Stimulated activated CD8-positive, alpha-beta memory T cell treated with anti-CD3 and anti-CD28 coated beads, Interleukin-4, amount 100 ng/mL, for 1 hour (primary cell): ENCODE measurements around the gene PLEKHJ1.
"Not testable (repeated sequence)": the region's sequence is repeated elsewhere in the genome, so short reads cannot be mapped to it uniquely, and the experiment has no call there.

ENCODE experiments used
- DNase-seq, 2 donors: peaks; one replicate each; pipeline ENCODE4 v3.0.0-alpha.2; 2020; ENCODE audit warnings: low read depth in 2 of 2, low spot score in 1 of 2

The PLEKHJ1 gene

GRCh38 chr19:2200624-2201294 is 35.4 kb downstream of the PLEKHJ1 start:
- not testable (repeated sequence) for DNase-seq

GRCh38 chr19:2199861-2200623 is 36.1 kb downstream of the PLEKHJ1 start:
- no peak for DNase-seq

GRCh38 chr19:2199215-2199614 is 36.9 kb downstream of the PLEKHJ1 start:
- no peak for DNase-seq

DNA sequence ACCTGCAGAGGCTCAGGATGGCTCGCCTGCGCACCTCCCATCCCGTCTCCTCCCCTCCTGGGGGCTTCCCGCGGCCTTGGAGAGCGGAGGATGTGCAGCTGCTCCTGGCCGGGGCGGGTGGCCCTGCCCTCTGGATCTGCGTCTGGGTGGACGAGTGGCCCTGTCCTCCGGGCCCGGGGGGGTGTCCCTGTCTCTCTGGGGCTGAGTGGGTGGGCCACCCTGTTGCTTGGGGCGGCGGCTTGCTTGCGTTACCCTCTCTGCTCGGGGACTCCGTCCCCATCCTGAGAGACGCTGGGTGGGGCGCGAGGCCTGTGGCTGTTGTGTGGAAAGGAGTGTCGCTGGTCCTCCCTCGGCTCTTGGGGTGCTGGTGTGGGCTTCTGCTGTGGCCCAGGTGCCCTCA is 37.8 kb downstream of the PLEKHJ1 start:
- no peak for DNase-seq

DNA sequence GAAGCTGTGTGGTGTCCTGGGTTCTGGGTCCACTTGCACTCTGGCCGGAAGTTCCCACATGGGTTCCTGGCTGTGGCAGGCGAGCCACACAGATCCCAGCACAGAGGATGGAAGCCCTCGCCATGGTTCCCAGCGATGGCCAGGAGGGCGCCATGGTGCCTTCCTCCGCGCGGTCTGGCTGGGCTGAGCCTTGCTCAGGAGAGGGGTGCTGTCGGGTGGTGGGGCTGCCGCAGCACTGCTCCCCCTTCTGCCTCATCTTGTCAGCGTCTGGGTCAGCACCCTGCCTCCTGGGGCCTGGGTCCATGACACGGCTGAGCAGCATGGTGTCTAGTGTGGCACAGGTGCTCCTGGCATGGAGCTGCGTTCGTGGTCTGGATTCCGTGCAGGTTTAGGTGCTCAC is 38.9 kb downstream of the PLEKHJ1 start:
- no peak for DNase-seq

DNA sequence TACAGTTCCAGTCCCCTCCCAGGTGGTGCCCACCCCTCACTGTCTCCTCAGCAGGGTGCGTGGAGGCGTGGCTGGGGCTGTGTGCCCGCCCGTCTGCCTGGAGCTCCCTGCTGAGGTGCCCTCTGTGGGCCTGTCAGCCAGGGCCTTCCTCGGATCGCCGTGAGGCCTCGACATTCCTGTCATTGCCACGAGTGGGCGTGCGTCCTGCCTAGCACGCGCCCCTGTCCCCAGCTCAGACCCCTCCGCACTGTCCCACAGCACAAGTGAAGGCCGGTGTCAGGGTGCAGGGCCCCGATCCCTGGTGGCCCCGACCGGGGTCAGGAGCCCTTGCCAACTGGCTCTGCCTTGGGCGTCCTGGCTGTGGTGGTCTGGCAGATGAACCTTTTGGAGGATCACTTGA is 40.2 kb downstream of the PLEKHJ1 start:
- DNase-seq, result no peak

- DNase-seq, result no peak
Measured at GRCh38 chr19:2195361-2195760, 40.8 kb downstream of the PLEKHJ1 start.

- no peak for DNase-seq
Measured at GRCh38 chr19:2194513-2195078, 41.5 kb downstream of the PLEKHJ1 start.

DNA sequence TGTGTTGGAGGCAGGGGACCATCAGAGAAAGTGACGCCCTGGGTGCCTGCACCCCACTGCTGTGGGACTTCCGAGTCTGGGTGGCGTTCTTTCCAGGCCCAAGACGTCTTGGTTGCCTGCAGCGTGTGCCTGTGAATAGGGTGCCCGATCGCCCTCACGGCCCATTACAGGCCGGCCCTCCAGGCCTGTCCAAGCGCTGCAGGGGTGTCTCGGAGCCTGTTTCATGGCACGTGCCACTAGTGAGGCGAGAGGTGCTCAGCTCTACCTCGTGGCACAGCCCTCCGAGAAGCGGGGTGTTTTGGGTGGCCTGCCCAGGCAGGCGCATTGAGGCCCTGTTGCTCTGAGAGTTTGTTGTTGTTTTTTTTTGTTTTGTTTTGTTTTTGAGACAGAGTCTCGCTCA is 42.3 kb downstream of the PLEKHJ1 start:
- DNase-seq, result no peak

DNA sequence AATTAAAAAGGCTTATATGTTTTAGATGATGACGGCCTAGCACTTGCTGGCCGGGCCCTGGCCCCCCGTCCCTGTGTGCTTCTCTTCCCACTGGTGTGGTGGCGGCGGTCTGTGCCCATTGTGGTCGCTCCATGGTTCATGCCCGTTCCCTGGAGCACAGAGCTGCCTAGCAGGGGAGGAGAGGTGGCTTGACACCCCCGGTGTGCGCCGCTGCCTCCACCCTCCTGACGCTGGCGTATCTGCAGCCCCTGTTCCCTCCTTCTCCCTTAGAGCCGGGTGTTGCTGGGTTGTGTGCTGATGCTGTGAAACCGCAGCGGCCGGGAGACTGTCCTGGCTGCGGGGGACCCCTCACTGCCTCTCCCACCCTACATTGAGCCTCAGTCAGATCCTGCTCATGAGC is 43.3 kb downstream of the PLEKHJ1 start:
- no peak for DNase-seq

- no peak for DNase-seq
Measured at GRCh38 chr19:2191456-2192310, 44.4 kb downstream of the PLEKHJ1 start.

DNA sequence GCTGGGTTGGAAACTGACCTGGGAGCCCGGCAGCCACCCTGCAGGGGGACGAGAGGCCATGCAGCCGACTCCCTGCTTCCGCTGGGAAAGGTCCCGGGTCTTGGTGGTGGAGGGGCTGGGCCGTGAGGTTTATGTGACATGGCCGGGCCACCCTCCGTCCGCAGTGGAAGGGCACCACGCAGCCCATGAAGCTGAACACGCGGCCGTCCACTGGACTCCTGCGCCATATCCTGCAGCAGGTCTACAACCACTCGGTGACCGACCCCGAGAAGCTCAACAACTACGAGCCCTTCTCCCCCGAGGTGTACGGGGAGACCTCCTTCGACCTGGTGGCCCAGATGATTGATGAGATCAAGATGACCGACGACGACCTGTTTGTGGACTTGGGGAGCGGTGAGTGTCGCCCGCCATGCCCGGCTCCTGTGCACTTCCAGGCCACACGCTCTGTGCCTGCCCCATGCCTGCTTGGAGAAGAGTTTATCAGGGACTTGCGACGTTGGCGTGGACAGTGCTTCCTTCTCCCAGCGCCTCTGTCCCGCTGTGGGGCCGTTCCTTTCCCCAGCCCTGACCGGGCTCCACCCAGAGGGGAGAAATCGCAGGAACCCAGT is 45.2 kb downstream of the PLEKHJ1 start:
- DNase-seq, result no peak

DNA sequence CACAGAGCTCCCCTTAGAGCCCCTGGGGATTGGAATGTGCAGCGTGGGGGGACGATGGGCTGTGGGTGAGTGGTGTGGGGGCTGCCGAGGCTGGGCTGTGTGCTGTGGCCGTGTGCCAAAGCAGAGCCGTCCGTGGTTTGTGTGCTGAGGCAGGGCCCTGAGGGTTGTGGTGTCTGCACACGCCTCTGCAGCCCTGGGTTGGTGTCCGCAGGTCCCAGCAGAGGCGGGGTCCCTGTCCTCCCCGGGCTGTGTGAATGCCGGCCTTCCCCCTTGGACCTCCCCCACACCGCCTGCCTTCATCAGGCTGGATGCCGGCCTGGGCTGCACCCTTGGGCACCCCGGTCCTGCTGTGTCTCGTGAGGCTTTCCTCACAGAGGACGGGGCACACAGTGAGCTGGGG is 46.2 kb downstream of the PLEKHJ1 start:
- DNase-seq, result no peak

GRCh38 chr19:2188708-2189385 is 47.3 kb downstream of the PLEKHJ1 start:
- DNase-seq, result no peak

- DNase-seq, result no peak
Measured at GRCh38 chr19:2187159-2187558, 49.0 kb downstream of the PLEKHJ1 start.

DNA sequence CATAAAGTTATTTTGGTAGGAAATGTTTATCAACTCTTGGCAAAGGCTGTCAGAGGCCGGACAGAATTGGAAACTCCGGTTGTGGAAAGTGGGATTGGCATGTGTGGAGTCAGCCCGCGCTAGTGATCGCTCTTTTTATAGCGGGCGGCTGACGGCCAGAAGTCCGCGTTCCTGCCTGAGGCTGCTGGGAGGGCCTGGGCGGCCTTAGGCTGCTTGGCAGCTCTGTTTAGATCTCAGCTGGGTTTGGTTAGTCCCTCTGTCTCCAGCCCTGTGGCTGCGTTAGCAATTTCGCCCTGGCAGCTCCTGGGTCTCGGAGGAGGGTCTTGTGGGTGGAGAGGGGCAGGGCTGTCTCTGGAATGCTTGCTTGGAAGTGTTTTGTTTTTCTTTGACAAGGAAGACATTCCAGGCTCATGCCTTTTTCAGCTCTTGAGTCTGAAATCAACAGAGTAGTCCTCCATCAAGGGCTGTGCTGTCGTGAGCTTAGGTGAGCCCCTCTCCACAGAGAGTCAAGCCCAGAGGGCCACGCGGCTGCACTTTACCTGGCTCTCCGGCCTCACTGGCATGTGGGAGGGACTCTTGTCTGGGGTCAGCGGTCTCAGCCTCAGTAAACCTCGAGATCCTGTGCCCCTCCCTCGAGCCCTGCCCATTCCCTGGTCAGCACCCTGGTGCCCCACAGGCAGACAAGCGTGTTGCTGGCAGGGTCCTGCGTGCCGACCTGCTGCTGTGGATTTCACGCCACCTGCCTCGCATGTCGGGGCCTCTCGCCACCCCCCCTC is 49.9 kb downstream of the PLEKHJ1 start:
- DNase-seq, result no peak

DNA sequence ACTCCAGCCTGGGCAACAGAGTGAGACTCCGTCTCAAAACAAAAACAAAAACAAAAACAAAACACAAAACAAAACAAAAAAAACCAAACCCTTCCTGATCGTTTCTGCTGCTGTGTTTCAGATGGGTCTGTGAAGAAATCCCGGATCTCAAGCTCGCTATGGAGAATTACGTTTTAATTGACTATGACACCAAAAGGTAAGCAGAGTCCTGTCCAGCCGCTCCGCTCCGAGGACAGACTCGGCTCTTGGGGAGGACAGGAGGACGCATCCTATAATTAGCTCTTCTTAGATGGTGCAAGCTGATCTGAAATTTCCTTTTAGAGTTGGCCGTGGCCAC is 50.4 kb downstream of the PLEKHJ1 start:
- DNase-seq, result no peak

DNA sequence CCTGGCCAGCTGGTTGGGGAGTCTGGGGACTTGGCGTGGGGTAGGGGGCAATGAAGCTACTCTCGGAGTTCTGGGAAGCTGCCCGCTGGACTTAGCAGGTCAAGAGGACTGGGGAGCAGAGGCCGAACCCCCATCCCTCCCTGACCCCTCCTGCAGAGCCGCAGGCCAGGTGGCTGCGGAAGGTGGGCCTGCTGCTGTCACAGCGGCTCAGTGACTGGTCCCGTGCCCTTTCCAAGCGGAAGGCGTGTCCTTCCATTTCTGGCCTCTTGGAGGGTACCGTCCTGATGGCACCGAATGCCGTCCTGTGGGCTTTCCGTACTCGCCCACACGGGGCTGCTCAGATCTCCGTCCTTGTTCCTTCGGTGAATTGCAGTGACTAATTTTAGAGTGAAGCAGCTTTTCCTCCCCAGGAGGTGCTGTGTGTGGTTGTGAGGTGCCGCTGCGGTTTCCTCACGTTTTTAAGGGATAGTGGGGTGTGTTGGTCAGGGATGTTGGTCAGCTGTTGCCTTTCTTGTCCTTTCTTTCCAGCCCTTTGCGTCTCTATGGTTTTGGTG is 51.6 kb downstream of the PLEKHJ1 start:
- no peak for DNase-seq
